Left cardiac atrium (tissue), 4 donors: ENCODE measurements around the gene VIT. TPM values are rescaled to one million over a fixed set of nuclear protein-coding genes. Genes with fewer than 3 reads are reported as not detected.

Source experiments
- ATAC-seq, 2 donors: fragments of 200-7000 bp; cut with Tn5 transposase; one replicate each; pipeline ENCODE4 v1.9.1; 2020; ENCODE audit warnings: mild to moderate bottlenecking in 2 of 2, moderate library complexity in 2 of 2
- DNase-seq: peaks from one replicate; pipeline ENCODE4 v3.0.0-alpha.2; 2020
- intact Hi-C, 2 donors: fragments of 100-400 bp; cut with DNase I; formaldehyde crosslinking; loops; one replicate each; pipeline versions ENCODE4 v1.14.1 to v1.15.1; 2022 to 2023
- total RNA-seq, 2 donors: library from RNA; stranded (reverse); fragmentation: NEBNext Ultra II Directional; extraction: Animal tissue kit (Norgen Biotek cat#: 25700); gene quantifications; one replicate each; pipeline ENCODE4 v1.2.1, GENCODE V29; 2021
- donor health status: DM: no; HTN: yes; CAD: no.
- donor health status: DM: no; HTN: yes; CAD: no; lungs with severe emphysema.
- donor health status: DM: yes; HTN: yes; CAD: no.
- donor health status: Dilated cardiomyopathy.

The VIT gene
- total RNA-seq, 2 donors from 2014 or later, result 12.4 to 23.7 TPM

DNA sequence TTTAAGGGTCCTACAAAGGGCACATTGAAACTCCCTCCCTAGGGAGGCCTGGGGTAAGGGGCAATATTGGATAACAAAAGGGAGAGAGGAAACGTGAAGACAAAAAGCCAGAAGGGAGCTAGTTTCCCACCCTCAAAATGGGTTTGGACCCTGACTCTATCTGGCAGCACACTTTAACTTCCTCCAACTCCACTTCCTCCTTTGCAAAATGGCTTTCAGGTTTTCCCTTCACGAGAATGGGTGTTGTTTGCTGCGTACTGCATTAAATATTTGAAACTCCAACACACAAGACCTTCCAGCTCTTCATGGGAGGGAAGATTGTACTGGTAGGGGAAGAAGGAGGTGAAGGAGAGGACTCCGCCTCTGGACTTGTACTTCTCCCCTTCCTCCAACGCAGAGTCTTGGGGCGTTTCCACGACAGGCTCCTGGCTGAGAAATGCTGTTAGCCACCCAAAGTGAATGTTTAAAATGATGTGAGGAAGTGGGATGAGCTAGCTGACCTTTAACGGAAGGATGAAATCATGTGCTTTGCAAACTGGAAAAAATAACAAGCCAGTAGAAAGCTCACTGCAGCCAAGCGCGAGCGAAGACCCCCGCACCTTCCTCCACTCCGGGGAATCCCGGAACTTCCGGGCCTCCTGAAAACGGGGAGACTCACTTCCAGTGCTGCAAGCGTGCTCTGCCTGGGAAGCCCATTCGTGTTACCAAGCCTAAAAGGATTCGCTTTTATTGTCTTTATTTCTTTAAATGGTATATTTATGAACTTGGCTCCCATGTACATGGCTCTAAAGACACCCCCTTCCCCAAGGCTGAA is 85.6 kb downstream of the VIT start:
- DNase-seq, result no peak
- intact Hi-C loops, result loop anchor here in 1 of 2 donors (5.0 to 10.0 kb wide), 2 partner anchors 87 to 430 kb away; partner anchors contain the start of gene VIT
- no peak for ATAC-seq

DNA sequence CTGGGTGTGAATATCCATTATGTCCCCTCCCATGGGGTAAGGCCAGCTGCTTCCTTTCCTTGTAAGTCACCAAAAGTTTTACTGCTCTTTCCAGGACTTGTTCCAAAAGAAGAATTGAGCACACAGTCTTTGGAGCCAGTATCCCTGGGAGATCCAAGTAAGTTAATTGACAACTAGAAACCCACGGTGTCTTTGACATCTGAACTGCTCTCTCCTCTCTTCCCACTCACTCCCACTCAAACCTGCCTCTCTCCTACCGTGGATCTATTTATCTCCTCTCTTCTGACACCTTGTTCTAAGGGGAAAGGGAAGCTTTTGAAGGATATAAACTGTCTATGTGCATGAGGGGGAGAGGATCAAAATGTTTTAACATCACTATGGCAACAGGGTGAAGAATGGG is 86.7 kb downstream of the VIT start:
- ATAC-seq (no peak), DNase-seq (no peak)
- intact Hi-C loops, result loop anchor here in 1 of 2 donors (5.0 to 10.0 kb wide), 2 partner anchors 88 to 431 kb away; partner anchors contain the start of gene VIT

DNA sequence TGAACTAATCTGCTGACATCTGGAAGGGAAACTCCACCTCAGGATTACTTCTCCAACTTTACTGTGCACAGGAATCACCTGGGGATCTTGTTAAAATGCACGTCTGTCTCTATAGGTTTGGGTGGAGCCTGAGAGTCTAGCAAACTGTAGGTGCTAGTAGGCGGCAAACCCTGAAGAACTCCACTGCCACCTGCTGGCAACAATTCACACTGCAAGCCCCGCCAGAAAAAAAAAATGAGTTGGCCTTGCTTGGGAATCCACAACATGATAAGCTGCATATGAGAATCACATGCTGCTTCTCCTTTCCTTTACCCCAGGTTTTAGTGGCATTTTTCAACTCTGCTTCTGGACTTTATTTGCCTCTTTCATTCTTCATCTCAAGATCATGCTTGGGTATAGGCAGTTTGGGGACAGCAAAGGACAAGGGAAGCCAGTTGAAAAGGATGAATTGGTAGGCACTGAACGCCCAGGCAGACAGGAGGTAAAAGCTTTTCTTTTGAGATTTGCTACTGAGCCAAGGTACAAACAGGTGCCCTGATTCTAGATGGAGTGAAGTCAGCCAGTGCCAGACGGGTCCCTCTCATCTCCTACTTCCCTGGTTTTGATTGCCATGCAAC is 88.8 kb downstream of the VIT start:
- intact Hi-C loops, result loop anchor here in 1 of 2 donors (10.0 kb wide), 1 partner anchor 90 kb away; the partner anchor contains the start of gene VIT
- peak in 1 of 2 donors; percentile 58 for ATAC-seq
- peak; percentile 48 for DNase-seq

DNA sequence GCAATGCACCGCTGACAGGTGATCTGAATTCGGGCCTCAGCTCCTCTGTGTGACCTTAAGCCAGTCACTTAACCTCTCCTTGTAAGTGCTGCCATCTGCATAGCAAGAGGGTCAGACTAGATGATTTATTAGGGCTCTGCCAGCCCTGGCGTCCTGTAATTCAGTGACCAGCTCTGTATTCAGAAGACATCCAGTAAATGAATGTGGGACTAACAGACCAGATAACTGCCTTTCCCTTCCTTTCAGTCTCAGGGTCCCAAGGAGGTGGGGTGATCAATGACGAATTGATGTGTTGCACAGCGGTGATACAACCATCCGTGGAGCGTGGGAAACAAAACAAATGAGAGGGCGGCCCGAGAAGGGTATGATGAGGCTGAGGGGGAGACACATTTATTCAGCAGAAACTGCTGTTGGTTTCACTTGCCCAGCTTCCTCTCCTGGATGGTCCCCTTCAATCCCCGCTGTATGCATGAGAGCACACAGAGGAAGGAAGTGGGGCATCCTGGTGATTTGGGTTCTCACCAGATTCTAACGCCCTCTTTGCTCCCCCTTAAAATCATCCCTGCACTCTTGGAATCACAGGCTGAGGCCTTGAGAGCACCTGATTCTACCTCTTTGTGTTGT is 92.8 kb downstream of the VIT start:
- intact Hi-C loops, result loop anchor here in 1 of 2 donors (10.0 kb wide), 1 partner anchor 94 kb away; the partner anchor contains the start of gene VIT
- DNase-seq (no peak), ATAC-seq (no peak)

DNA sequence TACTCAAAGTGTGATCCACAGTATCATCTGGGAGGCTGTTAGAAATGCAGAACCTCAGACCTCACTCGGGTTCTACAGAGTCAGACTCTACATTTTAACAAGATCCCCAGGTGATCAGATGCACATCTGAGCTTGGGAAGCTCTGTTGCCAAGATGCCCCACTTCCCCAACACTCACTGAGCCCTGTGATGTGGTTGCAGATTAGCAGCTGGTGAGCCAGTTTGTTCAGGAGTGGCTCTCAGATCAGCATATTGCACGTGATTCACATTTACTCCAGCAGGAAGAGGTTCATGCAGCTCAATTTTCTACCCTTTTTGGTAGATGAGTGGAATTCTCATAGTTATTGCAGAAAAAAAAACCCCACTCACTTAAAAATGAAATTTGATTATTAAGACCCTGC is 96.4 kb downstream of the VIT start:
- intact Hi-C loops, result no loop called here
- DNase-seq, result no peak
- ATAC-seq, result no peak

DNA sequence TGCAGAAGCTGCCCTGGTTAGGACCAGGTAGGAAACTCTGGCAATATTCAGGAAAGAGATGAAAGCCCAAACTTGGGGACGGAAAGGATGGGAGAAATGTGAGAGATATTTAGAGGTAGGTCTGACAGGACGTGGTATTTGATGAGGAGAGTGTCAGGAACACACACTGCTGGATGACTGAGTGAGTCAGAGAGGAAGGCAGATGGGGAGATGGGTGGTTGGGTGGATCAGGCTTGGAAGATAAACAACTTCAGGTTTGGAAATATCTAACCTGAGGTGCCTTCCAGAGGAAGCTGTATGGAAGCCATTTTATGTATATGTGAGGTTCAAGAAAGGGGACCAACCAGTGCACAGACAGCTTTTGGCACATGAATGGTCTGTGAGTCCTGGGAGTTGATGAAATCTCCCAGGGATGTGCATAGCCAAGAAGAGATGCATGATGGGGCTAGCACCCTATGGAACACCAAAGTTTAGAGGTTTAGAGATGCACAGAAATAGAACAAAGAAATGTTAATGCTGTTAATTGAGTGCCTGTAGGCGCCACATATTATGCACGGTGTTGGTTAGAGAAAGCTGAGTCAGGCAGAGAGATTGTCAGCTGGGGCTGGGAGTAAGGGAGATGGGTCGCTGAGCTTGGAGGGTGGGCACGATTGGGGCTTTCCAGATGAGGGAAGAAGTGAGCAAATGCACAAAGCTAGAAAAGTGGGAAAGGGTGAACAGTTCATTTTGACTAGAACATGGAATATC is 101.0 kb downstream of the VIT start:
- no peak for DNase-seq
- no peak for ATAC-seq
- intact Hi-C loops, result no loop called here

DNA sequence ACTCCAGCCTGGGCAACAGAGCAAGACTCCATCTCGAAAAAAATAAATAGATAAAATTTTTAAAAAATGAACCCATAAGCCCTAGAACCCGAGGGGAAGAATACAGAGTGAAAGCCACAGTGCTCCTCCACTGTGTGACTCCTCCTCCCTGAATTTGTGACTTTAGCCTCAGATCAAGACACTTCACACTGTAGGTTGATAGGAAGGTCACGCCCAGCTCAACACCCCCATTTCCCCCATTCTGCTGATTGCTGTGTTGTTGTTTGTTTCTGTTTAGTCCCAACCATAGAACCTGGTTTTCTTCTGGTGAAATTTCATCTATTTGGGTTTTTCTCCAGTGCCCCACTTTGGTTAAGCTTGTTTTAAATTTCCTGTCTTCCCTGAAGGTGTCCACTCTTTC is 102.2 kb downstream of the VIT start:
- ATAC-seq (no peak), DNase-seq (no peak)
- intact Hi-C loops, result no loop called here

DNA sequence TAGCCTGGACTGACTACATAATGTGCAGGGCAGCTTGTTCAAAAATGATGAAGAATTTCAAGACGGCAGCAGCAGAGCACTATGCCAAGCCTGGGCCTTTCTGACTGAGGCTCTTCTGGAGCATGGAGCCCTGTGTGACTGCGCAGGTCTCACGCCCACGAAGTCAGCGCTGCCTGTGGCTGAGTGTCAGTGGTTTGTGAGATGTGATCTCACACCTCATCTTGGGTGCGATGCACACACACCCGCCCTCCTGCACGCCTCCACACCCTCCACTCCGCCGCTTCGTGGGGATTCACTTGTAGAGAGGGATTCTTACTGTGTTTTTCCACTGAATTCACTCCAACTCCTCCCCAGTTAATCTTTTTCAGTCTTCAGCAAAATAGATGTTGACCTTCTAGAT is 103.9 kb downstream of the VIT start:
- DNase-seq (no peak), ATAC-seq (no peak)
- intact Hi-C loops, result no loop called here

DNA sequence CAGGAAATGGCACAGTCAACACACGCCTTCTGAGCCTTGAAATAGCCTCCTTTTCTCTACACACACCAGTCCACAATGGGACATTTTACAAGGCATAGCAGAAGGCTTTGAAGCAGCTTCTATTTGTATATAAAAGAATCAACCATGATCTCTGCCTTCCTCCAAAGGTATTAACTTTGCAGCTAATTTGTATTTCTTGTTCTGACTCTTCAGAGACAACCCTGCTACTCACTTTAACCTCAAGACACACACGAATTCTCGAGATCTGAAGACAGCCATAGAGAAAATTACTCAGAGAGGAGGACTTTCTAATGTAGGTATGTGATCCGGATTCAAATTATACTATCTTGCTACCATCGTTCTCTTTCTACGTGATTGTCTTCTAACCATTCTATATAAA is 104.6 kb downstream of the VIT start:
- DNase-seq, result no peak
- intact Hi-C loops, result no loop called here
- ATAC-seq, result no peak

DNA sequence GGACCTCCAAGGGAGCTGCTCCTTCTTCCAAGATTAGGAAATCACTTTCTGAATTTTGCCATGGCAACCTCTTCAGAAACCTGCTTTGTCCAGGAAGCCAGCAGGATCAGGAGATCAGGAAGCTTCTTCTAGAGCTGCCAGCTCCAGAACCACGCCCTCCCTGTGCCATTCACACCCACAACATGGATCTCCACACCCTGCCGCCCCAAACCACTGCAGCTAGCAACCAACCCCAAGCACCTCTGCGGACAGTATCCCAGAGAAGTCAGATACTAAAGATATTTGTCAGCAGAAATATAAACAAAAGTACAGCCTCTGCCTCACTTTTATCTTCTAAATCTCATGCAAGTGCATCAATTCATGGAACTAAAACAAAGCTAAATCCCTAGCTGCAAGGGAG is 106.4 kb downstream of the VIT start:
- intact Hi-C loops, result no loop called here
- ATAC-seq (no peak), DNase-seq (no peak)

DNA sequence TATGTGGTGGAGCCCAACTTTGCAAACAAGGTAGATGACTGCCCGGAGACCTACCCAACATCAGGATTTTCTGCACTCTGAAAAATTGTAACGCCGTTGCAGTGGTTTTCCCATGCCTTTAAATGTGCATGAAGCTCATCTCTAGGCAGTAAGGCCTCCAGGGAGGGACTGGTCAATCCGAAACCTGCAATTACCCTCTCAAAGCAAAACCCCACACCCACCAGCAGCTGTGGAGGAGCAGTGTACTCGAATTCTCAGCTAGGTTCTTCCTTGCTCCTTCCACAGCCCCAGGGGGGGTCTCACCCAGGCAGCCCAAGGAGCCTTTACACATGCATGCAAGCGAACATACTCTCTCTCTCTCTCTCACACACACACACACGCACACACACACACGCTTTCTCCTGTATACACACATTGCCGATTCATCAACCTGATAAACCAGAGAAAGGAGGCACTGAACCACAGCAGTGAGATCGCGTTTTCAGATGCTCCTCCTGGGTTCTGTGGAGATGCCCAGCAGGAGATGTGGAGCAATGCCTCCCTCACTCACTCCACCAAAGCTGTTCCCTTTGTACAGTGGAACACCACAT is 109.2 kb downstream of the VIT start:
- ATAC-seq (no peak), DNase-seq (no peak)
- intact Hi-C loops, result no loop called here

DNA sequence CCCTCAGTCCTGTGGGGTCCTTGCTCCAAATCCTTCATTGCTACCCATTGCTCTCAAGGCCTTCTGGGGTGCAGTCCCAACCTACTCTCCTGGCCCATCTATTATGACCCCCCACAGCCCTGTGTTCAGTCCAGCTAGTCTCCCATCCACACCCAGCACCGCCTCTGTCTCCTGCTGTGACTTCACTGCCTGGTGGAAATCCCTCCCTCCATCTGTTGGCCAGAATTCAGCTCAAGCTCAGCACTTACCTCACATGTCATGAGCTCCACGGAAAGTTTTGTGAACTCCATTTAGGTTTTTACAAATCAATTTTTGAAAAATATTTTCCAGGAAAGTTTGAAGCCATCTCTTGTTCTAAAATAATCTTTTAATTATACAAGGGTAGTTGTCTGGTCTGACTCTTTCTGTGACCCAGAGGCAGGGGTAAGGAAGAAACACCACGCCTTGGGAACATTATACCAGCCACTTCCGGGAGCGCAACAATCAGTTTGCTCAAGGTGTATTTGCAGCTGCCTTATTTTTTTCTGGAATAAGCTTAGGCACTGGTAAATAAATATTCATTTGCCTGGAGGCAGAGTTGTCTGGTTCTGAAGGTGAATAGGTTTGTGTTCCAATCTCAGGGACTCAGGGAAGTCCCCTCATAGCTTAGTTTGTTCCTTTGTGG is 110.8 kb downstream of the VIT start:
- ATAC-seq, result no peak
- intact Hi-C loops, result no loop called here
- no peak for DNase-seq

DNA sequence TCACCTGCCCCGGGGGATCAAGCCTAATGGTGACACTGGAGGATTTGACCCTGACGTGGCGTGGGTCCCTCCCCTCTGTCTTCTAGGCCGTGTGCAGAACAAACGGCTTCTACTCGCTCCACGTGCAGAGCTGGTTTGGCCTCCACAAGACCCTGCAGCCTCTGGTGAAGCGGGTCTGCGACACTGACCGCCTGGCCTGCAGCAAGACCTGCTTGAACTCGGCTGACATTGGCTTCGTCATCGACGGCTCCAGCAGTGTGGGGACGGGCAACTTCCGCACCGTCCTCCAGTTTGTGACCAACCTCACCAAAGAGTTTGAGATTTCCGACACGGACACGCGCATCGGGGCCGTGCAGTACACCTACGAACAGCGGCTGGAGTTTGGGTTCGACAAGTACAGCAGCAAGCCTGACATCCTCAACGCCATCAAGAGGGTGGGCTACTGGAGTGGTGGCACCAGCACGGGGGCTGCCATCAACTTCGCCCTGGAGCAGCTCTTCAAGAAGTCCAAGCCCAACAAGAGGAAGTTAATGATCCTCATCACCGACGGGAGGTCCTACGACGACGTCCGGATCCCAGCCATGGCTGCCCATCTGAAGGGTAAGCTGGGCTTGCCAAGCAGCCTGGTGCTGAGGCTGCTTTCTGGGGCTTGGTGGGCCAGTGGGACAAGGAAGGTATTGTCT is 112.0 kb downstream of the VIT start:
- intact Hi-C loops, result no loop called here
- ATAC-seq (no peak), DNase-seq (no peak)

DNA sequence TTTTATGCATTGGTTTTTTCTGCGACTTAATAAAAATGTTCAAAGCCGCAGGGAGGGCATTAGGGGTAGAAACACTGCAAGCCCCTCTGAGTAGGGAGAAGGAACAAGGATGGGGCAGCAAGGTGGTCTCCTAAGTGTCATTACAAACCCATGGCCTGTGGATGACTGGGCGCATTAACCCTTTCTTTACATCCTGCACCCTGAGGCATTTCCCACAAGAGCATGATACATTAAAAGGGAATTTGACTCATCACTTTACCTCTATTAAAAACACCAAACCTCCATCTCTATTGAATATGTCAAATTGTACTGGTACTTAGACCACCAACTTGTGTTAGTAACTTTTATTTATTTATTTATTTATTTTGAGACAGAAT is 112.5 kb downstream of the VIT start:
- DNase-seq (no peak), ATAC-seq (no peak)
- intact Hi-C loops, result no loop called here

DNA sequence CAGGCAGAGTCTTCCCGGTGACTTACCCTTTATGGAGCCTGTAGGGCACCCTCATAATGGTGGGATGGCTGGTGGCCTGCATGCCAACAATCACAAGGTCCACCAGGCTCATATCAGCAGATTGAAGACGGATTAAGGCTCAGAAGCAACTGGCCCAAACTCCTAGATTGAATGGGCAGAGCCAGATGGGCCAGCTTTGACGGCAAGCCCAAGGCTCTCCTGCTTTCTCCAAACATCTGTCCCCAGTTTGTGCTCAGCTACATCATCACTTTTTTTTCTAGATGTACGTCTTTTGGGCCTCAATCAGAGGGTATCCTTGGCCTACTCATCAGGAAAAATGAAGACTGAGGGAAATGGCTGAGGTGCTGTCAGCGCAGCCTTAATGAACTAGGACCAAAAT is 114.6 kb downstream of the VIT start:
- intact Hi-C loops, result no loop called here
- DNase-seq, result no peak
- ATAC-seq, result no peak

DNA sequence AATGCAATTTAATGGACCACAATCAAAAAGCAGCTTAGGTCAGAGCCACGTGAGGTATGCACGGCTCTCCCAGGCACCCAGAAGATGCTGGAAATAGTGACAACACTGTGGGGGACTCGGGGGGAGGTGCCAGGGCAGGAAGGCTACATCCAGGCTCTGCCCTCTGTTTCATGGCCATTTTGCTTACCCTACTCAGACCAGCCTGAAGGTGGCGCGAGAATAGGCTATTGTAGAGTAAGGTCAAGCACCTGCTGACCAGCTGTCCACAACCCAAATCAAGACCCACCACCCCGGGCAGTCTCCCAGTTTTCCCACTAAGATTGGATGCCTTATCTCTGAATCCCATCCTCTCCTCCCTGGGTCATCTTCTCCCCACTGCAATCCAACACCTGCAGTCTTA is 115.7 kb downstream of the VIT start:
- DNase-seq, result no peak
- no peak for ATAC-seq
- intact Hi-C loops, result no loop called here

DNA sequence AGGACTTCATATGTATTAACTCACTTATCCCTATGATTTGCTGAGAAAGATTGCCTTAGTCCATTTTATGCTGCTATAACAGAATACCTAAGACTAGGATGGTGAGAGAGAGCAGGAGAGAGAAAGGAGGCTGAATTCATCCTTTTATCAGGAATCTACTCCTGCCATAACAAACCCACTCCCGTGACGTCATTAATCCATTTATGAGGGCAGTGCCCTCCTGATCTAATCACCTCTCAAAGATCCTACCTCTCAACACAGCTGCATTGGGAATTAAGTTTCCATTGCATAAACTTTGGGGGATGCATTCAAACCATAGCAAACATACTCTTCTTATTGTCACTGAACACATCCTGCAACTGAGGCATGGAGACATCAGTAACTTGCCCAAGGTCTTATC is 122.0 kb downstream of the VIT start:
- intact Hi-C loops, result no loop called here
- DNase-seq (no peak), ATAC-seq (no peak)

DNA sequence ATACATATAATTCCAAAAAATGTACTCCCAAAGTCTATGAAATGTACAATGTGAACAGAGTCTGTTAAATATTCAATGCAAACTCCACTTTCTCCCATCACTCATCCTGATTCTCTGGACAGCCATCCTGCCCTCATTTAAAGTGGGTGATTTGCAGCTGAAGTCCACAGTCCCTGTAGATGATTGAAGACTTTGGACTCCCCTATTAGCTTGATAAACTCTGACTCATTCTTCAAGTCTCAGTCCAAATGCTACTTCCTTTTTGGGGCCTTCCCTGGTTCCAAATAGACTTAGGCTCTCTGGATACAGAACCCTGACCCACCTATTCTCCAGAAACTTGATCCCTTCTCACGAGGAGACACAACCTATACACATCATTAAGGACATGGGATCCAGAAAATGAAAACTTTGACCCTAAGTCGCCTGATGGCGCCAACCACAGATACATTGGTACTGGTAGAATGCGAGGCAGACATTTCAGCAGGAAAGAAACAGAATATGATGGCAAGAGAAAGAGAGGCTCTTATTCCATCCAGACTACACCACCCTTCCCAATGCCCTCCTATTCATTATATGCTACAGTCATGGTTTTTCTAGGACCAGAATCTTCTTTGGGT is 122.7 kb downstream of the VIT start:
- no peak for DNase-seq
- intact Hi-C loops, result no loop called here
- no peak for ATAC-seq
